GM12878 (cell line): ENCODE measurements around the gene ZSCAN32. TPM values are rescaled to one million over a fixed set of nuclear protein-coding genes. Genes with fewer than 3 reads are reported as not detected.

Source experiments
- polyA plus RNA-seq, 11 experiments: library from polyadenylated mRNA; depleted of rRNA in 4 of 11; unstranded in 6 of 11; stranded (reverse) in 5 of 11; fragments of >200 nt; fragmentation: Nextera tagmentation in 4 of 11; fragmentation: Illumina TruSeq in 1 of 11; extraction: Ambion mirVana in 4 of 11; extraction: Trizol in 1 of 11; gene quantifications; 1 replicate in 1 of 11; 2 replicates in 10 of 11; pipeline versions ENCODE4 v1.2.1 to v1.2.3, GENCODE V29; 2011 to 2016; ENCODE audit warnings: inconsistent platforms in 2 of 11, missing spikeins in 2 of 11, low read depth in 1 of 11
- total RNA-seq, 4 experiments: library from RNA; depleted of rRNA in 3 of 4; stranded (reverse); fragments of >200 nt in 3 of 4; fragmentation: Illumina TruSeq in 1 of 4; extraction: Trizol in 1 of 4; gene quantifications; 2 replicates each; pipeline versions ENCODE4 v1.2.1 to v1.2.3, GENCODE V29; 2013 to 2021
- TF ChIP-seq, protein P1 (sequence below): fragments of 450-650 bp; IDR thresholded peaks from 2 replicates; pipeline ENCODE4 v1.6.1; 2017; ENCODE audit warnings: mild to moderate bottlenecking, moderate library complexity
- TF ChIP-seq, protein P2 (sequence below): fragments of 450-650 bp; IDR thresholded peaks from 2 replicates; pipeline ENCODE4 v1.6.1; 2017; ENCODE audit warnings: borderline replicate concordance
- TF ChIP-seq, protein P3 (sequence below): fragments of 150-350 bp; IDR thresholded peaks from 2 replicates; pipeline ENCODE4 v1.6.1; 2014; ENCODE audit warnings: mild to moderate bottlenecking, low read depth, low read length
- TF ChIP-seq, protein P4 (sequence below): fragments of 450-650 bp; IDR thresholded peaks from 2 replicates; pipeline ENCODE4 v1.6.1; 2017; ENCODE audit warnings: mild to moderate bottlenecking
- TF ChIP-seq, protein P5 (sequence below): fragments of 450-650 bp; IDR thresholded peaks from 2 replicates; pipeline ENCODE4 v1.6.1; 2016; ENCODE audit warnings: mild to moderate bottlenecking

The ZSCAN32 gene
- total and polyA plus RNA-seq, 10 of the 15 experiments (the other 5 are each of a cell fraction or from before 2014, with no cell fraction given) = 9.6 to 23.8 (median 15.5) TPM

DNA sequence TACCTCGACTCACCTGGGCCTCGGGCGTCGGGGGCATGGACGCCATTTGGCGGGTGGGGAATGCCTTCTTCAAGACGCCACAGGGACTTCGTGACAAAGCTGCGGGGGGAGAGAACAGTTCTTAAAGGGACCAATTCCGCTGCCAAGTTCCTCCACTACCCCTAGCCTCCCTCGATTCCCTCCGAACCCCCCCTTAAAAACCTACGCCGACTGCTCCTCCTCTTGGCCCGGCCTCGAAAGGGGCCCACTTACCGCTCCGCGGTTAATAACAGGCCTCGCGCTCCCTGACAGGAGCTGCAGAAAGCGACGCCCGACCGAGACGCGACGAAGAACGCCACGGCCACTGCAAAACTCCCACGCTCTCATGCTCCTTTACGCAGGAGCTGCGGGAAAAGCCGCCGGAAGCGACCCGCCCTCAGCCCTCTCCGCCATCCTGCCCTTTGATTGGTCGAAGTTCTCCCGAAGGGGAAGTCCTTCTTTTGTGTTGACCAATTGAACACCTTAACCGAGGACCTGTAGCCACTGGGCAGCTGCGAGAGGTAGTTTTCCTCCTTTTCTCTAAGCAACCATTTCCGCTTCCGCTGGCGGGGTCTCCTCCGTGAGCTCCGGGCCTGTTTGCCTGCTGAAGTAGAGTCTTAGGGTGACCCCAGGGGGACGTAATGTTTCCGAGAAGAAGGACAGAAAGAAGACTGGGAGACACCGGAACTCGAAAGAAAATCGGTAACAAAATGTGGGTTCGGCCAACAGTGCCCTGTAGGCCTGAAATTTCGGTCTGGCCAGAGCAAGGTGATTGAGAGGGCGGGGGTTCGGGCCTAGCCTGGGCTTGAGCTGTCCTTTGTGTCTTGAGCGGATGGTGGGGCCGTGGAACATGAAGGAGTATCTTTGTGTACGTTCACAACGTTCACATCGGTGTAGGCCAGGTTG is 42.6 kb upstream of the ZSCAN32 start, which contains the start of the genes NAA60 and ZNF597 (continued):
- TF ChIP-seq, protein P1, sequence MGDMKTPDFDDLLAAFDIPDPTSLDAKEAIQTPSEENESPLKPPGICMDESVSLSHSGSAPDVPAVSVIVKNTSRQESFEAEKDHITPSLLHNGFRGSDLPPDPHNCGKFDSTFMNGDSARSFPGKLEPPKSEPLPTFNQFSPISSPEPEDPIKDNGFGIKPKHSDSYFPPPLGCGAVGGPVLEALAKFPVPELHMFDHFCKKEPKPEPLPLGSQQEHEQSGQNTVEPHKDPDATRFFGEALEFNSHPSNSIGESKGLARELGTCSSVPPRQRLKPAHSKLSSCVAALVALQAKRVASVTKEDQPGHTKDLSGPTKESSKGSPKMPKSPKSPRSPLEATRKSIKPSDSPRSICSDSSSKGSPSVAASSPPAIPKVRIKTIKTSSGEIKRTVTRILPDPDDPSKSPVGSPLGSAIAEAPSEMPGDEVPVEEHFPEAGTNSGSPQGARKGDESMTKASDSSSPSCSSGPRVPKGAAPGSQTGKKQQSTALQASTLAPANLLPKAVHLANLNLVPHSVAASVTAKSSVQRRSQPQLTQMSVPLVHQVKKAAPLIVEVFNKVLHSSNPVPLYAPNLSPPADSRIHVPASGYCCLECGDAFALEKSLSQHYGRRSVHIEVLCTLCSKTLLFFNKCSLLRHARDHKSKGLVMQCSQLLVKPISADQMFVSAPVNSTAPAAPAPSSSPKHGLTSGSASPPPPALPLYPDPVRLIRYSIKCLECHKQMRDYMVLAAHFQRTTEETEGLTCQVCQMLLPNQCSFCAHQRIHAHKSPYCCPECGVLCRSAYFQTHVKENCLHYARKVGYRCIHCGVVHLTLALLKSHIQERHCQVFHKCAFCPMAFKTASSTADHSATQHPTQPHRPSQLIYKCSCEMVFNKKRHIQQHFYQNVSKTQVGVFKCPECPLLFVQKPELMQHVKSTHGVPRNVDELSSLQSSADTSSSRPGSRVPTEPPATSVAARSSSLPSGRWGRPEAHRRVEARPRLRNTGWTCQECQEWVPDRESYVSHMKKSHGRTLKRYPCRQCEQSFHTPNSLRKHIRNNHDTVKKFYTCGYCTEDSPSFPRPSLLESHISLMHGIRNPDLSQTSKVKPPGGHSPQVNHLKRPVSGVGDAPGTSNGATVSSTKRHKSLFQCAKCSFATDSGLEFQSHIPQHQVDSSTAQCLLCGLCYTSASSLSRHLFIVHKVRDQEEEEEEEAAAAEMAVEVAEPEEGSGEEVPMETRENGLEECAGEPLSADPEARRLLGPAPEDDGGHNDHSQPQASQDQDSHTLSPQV = no peak
- TF ChIP-seq, protein P2, sequence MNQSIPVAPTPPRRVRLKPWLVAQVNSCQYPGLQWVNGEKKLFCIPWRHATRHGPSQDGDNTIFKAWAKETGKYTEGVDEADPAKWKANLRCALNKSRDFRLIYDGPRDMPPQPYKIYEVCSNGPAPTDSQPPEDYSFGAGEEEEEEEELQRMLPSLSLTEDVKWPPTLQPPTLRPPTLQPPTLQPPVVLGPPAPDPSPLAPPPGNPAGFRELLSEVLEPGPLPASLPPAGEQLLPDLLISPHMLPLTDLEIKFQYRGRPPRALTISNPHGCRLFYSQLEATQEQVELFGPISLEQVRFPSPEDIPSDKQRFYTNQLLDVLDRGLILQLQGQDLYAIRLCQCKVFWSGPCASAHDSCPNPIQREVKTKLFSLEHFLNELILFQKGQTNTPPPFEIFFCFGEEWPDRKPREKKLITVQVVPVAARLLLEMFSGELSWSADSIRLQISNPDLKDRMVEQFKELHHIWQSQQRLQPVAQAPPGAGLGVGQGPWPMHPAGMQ = no peak
- TF ChIP-seq, protein P3, sequence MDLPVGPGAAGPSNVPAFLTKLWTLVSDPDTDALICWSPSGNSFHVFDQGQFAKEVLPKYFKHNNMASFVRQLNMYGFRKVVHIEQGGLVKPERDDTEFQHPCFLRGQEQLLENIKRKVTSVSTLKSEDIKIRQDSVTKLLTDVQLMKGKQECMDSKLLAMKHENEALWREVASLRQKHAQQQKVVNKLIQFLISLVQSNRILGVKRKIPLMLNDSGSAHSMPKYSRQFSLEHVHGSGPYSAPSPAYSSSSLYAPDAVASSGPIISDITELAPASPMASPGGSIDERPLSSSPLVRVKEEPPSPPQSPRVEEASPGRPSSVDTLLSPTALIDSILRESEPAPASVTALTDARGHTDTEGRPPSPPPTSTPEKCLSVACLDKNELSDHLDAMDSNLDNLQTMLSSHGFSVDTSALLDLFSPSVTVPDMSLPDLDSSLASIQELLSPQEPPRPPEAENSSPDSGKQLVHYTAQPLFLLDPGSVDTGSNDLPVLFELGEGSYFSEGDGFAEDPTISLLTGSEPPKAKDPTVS = no peak
- TF ChIP-seq, protein P4, sequence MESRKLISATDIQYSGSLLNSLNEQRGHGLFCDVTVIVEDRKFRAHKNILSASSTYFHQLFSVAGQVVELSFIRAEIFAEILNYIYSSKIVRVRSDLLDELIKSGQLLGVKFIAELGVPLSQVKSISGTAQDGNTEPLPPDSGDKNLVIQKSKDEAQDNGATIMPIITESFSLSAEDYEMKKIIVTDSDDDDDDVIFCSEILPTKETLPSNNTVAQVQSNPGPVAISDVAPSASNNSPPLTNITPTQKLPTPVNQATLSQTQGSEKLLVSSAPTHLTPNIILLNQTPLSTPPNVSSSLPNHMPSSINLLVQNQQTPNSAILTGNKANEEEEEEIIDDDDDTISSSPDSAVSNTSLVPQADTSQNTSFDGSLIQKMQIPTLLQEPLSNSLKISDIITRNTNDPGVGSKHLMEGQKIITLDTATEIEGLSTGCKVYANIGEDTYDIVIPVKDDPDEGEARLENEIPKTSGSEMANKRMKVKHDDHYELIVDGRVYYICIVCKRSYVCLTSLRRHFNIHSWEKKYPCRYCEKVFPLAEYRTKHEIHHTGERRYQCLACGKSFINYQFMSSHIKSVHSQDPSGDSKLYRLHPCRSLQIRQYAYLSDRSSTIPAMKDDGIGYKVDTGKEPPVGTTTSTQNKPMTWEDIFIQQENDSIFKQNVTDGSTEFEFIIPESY = no peak
- TF ChIP-seq, protein P5, sequence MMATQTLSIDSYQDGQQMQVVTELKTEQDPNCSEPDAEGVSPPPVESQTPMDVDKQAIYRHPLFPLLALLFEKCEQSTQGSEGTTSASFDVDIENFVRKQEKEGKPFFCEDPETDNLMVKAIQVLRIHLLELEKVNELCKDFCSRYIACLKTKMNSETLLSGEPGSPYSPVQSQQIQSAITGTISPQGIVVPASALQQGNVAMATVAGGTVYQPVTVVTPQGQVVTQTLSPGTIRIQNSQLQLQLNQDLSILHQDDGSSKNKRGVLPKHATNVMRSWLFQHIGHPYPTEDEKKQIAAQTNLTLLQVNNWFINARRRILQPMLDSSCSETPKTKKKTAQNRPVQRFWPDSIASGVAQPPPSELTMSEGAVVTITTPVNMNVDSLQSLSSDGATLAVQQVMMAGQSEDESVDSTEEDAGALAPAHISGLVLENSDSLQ = no peak
- TF ChIP-seq, all 136 proteins: peak for 29
